CD4-positive, alpha-beta memory T cell (primary cell): ENCODE data around the gene TMEM183A. TPM values are rescaled to one million over a fixed set of nuclear protein-coding genes. Genes with fewer than 3 reads are reported as not detected.

ENCODE experiments used
- CTCF ChIA-PET: fragments of 350-600 bp; sonication (Branson Sonifier 250); formaldehyde crosslinking; loops from one replicate; lab custom pipeline; 2021; ENCODE audit warnings: inconsistent platforms; ENCODE audit not compliant: partially characterized antibody; lab: Charles Lee
- POLR2A ChIA-PET: fragments of 350-600 bp; sonication (Branson Sonifier 250); formaldehyde crosslinking; loops from one replicate; lab custom pipeline; 2021; ENCODE audit not compliant: partially characterized antibody; lab: Charles Lee
- DNase-seq, 5 donors: peaks; one replicate each; pipeline versions ENCODE4 v3.0.0 to v3.0.0-alpha.2; 2020 to 2022; ENCODE audit warnings: mixed read lengths in 1 of 5
- H3K27ac ChIP-seq: one replicate; pipeline ENCODE4 v1.7.0; 2013; ENCODE audit warnings: low read depth, low read length
- H3K27me3 ChIP-seq: 2 replicates; pipeline ENCODE4 v1.7.0; 2013; ENCODE audit warnings: mild to moderate bottlenecking, low read length, moderate library complexity; ENCODE audit not compliant: insufficient read depth
- H3K36me3 ChIP-seq: 2 replicates; pipeline ENCODE4 v1.7.0; 2013; ENCODE audit warnings: mild to moderate bottlenecking, low read length, moderate library complexity; ENCODE audit not compliant: insufficient read depth
- H3K4me1 ChIP-seq: 2 replicates; pipeline ENCODE4 v1.7.0; 2013; ENCODE audit warnings: mild to moderate bottlenecking, low read length, moderate library complexity; ENCODE audit not compliant: insufficient read depth
- H3K4me3 ChIP-seq, 2 donors: one replicate each; pipeline ENCODE4 v1.7.0; 2013; ENCODE audit warnings: low read length in 2 of 2, mild to moderate bottlenecking in 1 of 2
- H3K9me3 ChIP-seq, 2 donors: one replicate each; pipeline ENCODE4 v1.7.0; 2013; ENCODE audit warnings: low read length in 2 of 2, control low read depth in 1 of 2; ENCODE audit not compliant: control insufficient read depth in 1 of 2
- H3K27ac Mint-ChIP-seq, 7 donors: one replicate each; pipeline ENCODE4 v1.8.0; 2020 to 2021; ENCODE audit warnings: mixed read lengths in 7 of 7, mild to moderate bottlenecking in 6 of 7, inconsistent platforms in 3 of 7, moderate library complexity in 3 of 7
- H3K27me3 Mint-ChIP-seq, 2 donors: one replicate each; pipeline ENCODE4 v1.8.0; 2020 to 2021; ENCODE audit warnings: mixed read lengths in 2 of 2
- H3K36me3 Mint-ChIP-seq, 2 donors: one replicate each; pipeline ENCODE4 v1.8.0; 2020 to 2021; ENCODE audit warnings: mixed read lengths in 2 of 2, inconsistent platforms in 1 of 2, mild to moderate bottlenecking in 1 of 2
- H3K4me1 Mint-ChIP-seq, 4 donors: one replicate each; pipeline ENCODE4 v1.8.0; 2020 to 2021; ENCODE audit warnings: mixed read lengths in 4 of 4, mild to moderate bottlenecking in 1 of 4
- H3K4me3 Mint-ChIP-seq, 8 donors: one replicate each; pipeline ENCODE4 v1.8.0; 2020 to 2021; ENCODE audit warnings: mixed read lengths in 8 of 8, mild to moderate bottlenecking in 7 of 8, moderate library complexity in 6 of 8, inconsistent platforms in 3 of 8
- H3K9me3 Mint-ChIP-seq, 8 donors: one replicate each; pipeline ENCODE4 v1.8.0; 2020 to 2021; ENCODE audit warnings: mixed read lengths in 8 of 8, mild to moderate bottlenecking in 5 of 8, inconsistent platforms in 3 of 8, moderate library complexity in 1 of 8
- intact Hi-C: fragments of 100-400 bp; cut with micrococcal nuclease; formaldehyde crosslinking; loops from one replicate; pipeline ENCODE4 v1.15.1; 2023
- polyA plus RNA-seq, 2 donors: library from polyadenylated mRNA; unstranded; fragments of 300-500 nt; fragmentation: Illumina TruSeq; gene quantifications; one replicate each; pipeline ENCODE4 v1.2.3, GENCODE V29; 2021
- total RNA-seq, 2 experiments: library from RNA; stranded (reverse); gene quantifications; one replicate each; pipeline ENCODE4 v1.2.3, GENCODE V29; 2021

TMEM183A gene
- total and polyA plus RNA-seq, 4 experiments from 2014 or later, result 53.9 to 71.2 (median 69.8) TPM

GRCh38 chr1:203056516-203056915 lies 49.3 kb downstream of the TMEM183A start:
- no peak overlapping the region for H3K27ac Mint-ChIP-seq
- H3K27me3 Mint-ChIP-seq, result peaks cover 11 to 21% of the 10 kb centered on the region in 2 donors
- Histone ChIP-seq H3K27ac (no peak overlapping the region), H3K27me3 (no peaks in the 10 kb centered on the region), H3K4me3 (no peak overlapping the region), H3K4me1 (no peaks in the 10 kb centered on the region), H3K9me3 (no peaks in the 10 kb centered on the region), H3K36me3 (no peaks in the 10 kb centered on the region)
- peaks cover 0 to 2% (median 0%) of the 10 kb centered on the region in 8 donors for H3K9me3 Mint-ChIP-seq
- POLR2A ChIA-PET, result no interaction called here
- DNase-seq, result no peak
- H3K4me1 Mint-ChIP-seq, result no peaks in the 10 kb centered on the region
- CTCF ChIA-PET, result interaction anchor here (0.6 to 4.8 kb wide), 2 partner anchors 17 to 159 kb away, joined by 5 to 18 read pairs; no protein-coding TSS in a partner anchor
- no peaks in the 10 kb centered on the region for H3K36me3 Mint-ChIP-seq
- intact Hi-C loops, result no loop called here
- no peak overlapping the region for H3K4me3 Mint-ChIP-seq

- Mint-ChIP-seq H3K27ac (peak overlapping the region in 1 of 7 donors; percentile 17), H3K4me3 (no peak overlapping the region), H3K36me3 (no peaks in the 10 kb centered on the region), H3K4me1 (no peaks in the 10 kb centered on the region), H3K27me3 (peaks cover 11 to 12% of the 10 kb centered on the region in 2 donors), H3K9me3 (no peaks in the 10 kb centered on the region)
- Histone ChIP-seq H3K4me3 (no peak overlapping the region), H3K27ac (no peak overlapping the region), H3K9me3 (no peaks in the 10 kb centered on the region), H3K36me3 (no peaks in the 10 kb centered on the region), H3K4me1 (no peaks in the 10 kb centered on the region), H3K27me3 (no peaks in the 10 kb centered on the region)
- intact Hi-C loops, result no loop called here
- DNase-seq, result no peak
- CTCF ChIA-PET, result interaction anchor here (0.6 to 4.8 kb wide), 2 partner anchors 18 to 280 kb away, joined by 3 to 18 read pairs; no protein-coding TSS in a partner anchor
- POLR2A ChIA-PET, result no interaction called here
Measured at GRCh38 chr1:203057911-203058675, 50.9 kb downstream of the TMEM183A start.

- Histone ChIP-seq H3K27me3 (no peaks in the 10 kb centered on the region), H3K4me3 (no peak overlapping the region), H3K4me1 (no peaks in the 10 kb centered on the region), H3K27ac (no peak overlapping the region), H3K9me3 (no peaks in the 10 kb centered on the region), H3K36me3 (no peaks in the 10 kb centered on the region)
- ChIA-PET CTCF (interaction anchor here (0.6 to 4.8 kb wide), 2 partner anchors 19 to 280 kb away, joined by 3 to 18 read pairs; no protein-coding TSS in a partner anchor), POLR2A (no interaction called here)
- Mint-ChIP-seq H3K4me1 (no peaks in the 10 kb centered on the region), H3K4me3 (no peak overlapping the region), H3K9me3 (no peaks in the 10 kb centered on the region), H3K27me3 (peaks cover 12% of the 10 kb centered on the region in 2 donors), H3K36me3 (no peaks in the 10 kb centered on the region), H3K27ac (no peak overlapping the region)
- intact Hi-C loops, result no loop called here
- no peak for DNase-seq
Measured at GRCh38 chr1:203058676-203058935, 51.4 kb downstream of the TMEM183A start.

GRCh38 chr1:203059485-203059884 lies 52.3 kb downstream of the TMEM183A start:
- no peak overlapping the region for H3K4me3 Mint-ChIP-seq
- H3K27me3 ChIP-seq, result no peaks in the 10 kb centered on the region

GRCh38 chr1:203060115-203060514 lies 52.9 kb downstream of the TMEM183A start:
- H3K4me1 Mint-ChIP-seq, result no peaks in the 10 kb centered on the region
- no peaks in the 10 kb centered on the region for H3K36me3 ChIP-seq
- intact Hi-C loops, result no loop called here

More at GRCh38 chr1:203059485-203059884, 52.3 kb downstream of the TMEM183A start:
- H3K27ac ChIP-seq, result no peak overlapping the region
- no peaks in the 10 kb centered on the region for H3K9me3 ChIP-seq
- H3K36me3 Mint-ChIP-seq, result no peaks in the 10 kb centered on the region
- intact Hi-C loops, result no loop called here
- H3K4me1 Mint-ChIP-seq, result no peaks in the 10 kb centered on the region
- H3K27ac Mint-ChIP-seq, result no peak overlapping the region
- H3K4me1 ChIP-seq, result no peaks in the 10 kb centered on the region
- peaks cover 12% of the 10 kb centered on the region in 2 donors for H3K27me3 Mint-ChIP-seq
- no peaks in the 10 kb centered on the region for H3K9me3 Mint-ChIP-seq
- H3K4me3 ChIP-seq, result no peak overlapping the region
- CTCF ChIA-PET, result interaction anchor here (4.8 kb wide), 1 partner anchor 20 kb away, joined by 18 read pairs; no protein-coding TSS in a partner anchor
- DNase-seq, result no peak
- H3K36me3 ChIP-seq, result no peaks in the 10 kb centered on the region
- POLR2A ChIA-PET, result interaction anchor here (0.7 kb wide), 1 partner anchor 10 kb away, joined by 3 read pairs; no protein-coding TSS in a partner anchor

GRCh38 chr1:203063287-203063686 lies 56.1 kb downstream of the TMEM183A start:
- intact Hi-C loops, result no loop called here
- Histone ChIP-seq H3K27ac (no peak overlapping the region), H3K9me3 (no peaks in the 10 kb centered on the region), H3K4me1 (no peaks in the 10 kb centered on the region), H3K4me3 (no peak overlapping the region), H3K27me3 (no peaks in the 10 kb centered on the region), H3K36me3 (no peaks in the 10 kb centered on the region)
- ChIA-PET CTCF (interaction anchor here (3.5 kb wide), 1 partner anchor 24 kb away, joined by 13 read pairs; no protein-coding TSS in a partner anchor), POLR2A (no interaction called here)
- Mint-ChIP-seq H3K9me3 (no peaks in the 10 kb centered on the region), H3K27me3 (peaks cover 5 to 8% of the 10 kb centered on the region in 2 donors), H3K4me3 (no peak overlapping the region), H3K27ac (no peak overlapping the region), H3K36me3 (no peaks in the 10 kb centered on the region), H3K4me1 (no peaks in the 10 kb centered on the region)
- DNase-seq, result no peak

More at GRCh38 chr1:203060115-203060514, 52.9 kb downstream of the TMEM183A start:
- Mint-ChIP-seq H3K4me3 (no peak overlapping the region), H3K9me3 (no peaks in the 10 kb centered on the region), H3K27ac (no peak overlapping the region), H3K27me3 (peaks cover 12% of the 10 kb centered on the region in 2 donors), H3K36me3 (no peaks in the 10 kb centered on the region)
- H3K4me1 ChIP-seq, result no peaks in the 10 kb centered on the region
- H3K27me3 ChIP-seq, result no peaks in the 10 kb centered on the region
- no peaks in the 10 kb centered on the region for H3K9me3 ChIP-seq
- POLR2A ChIA-PET, result no interaction called here
- no peak for DNase-seq
- CTCF ChIA-PET, result no interaction called here
- H3K27ac ChIP-seq, result no peak overlapping the region
- H3K4me3 ChIP-seq, result no peak overlapping the region

GRCh38 chr1:203065191-203065590 lies 58.0 kb downstream of the TMEM183A start:
- CTCF ChIA-PET, result no interaction called here
- Histone ChIP-seq H3K9me3 (no peaks in the 10 kb centered on the region), H3K4me1 (no peaks in the 10 kb centered on the region), H3K27me3 (no peaks in the 10 kb centered on the region), H3K4me3 (no peak overlapping the region), H3K27ac (no peak overlapping the region), H3K36me3 (no peaks in the 10 kb centered on the region)
- Mint-ChIP-seq H3K36me3 (no peaks in the 10 kb centered on the region), H3K27me3 (peaks cover 3 to 5% of the 10 kb centered on the region in 2 donors), H3K4me1 (no peaks in the 10 kb centered on the region), H3K9me3 (no peaks in the 10 kb centered on the region), H3K4me3 (no peak overlapping the region), H3K27ac (no peak overlapping the region)
- intact Hi-C loops, result no loop called here
- POLR2A ChIA-PET, result no interaction called here
- no peak for DNase-seq
